GM18508 (cell line): Measurements from ENCODE around the gene CELF2.
"Not testable (repeated sequence)": the region's sequence is repeated elsewhere in the genome, so short reads cannot be mapped to it uniquely, and the experiment has no call there.

Source experiments
- ATAC-seq: cut with Tn5 transposase; IDR thresholded peaks from one replicate; pipeline ENCODE4 v1.9.1; 2021; ENCODE audit warnings: moderate number of reproducible peaks; ENCODE audit not compliant: insufficient read depth, unreplicated experiment

The CELF2 gene

GRCh38 chr10:11017570-11018431 lies at the start of gene CELF2:
Gene CELF2, plus strand, starts transcription at chr10:11017872. Its CDS starts 218 bp downstream, at chr10:11018090.
- peak; percentile 43 for ATAC-seq

- no peak for ATAC-seq
These were observed 49.4 kb upstream of the CELF2 start for GRCh38 chr10:10968257-10968588.

GRCh38 chr10:10973310-10973709 lies 44.4 kb upstream of the CELF2 start:
- no peak for ATAC-seq

DNA sequence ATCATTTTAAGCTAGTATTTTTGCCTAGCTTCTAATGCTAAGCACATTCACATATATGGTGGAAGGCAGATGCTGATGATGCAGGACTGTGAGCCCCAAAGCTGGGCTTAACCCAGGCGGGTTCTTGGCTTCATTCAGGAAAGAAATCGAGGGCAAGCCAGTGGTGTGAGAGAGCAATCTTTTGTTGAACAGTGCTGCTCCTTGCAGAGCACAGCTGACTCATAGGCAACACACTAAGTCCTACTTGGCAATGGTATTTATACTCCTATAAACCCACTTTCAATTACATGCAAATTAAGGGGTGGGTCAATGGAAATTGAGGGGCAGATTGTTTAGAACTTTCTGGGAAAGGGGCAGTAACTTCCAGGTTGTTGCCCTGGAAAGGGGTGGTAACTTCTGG lies 42.0 kb upstream of the CELF2 start:
- ATAC-seq: no peak

GRCh38 chr10:10976652-10977051 lies 41.0 kb upstream of the CELF2 start:
- ATAC-seq: no peak

DNA sequence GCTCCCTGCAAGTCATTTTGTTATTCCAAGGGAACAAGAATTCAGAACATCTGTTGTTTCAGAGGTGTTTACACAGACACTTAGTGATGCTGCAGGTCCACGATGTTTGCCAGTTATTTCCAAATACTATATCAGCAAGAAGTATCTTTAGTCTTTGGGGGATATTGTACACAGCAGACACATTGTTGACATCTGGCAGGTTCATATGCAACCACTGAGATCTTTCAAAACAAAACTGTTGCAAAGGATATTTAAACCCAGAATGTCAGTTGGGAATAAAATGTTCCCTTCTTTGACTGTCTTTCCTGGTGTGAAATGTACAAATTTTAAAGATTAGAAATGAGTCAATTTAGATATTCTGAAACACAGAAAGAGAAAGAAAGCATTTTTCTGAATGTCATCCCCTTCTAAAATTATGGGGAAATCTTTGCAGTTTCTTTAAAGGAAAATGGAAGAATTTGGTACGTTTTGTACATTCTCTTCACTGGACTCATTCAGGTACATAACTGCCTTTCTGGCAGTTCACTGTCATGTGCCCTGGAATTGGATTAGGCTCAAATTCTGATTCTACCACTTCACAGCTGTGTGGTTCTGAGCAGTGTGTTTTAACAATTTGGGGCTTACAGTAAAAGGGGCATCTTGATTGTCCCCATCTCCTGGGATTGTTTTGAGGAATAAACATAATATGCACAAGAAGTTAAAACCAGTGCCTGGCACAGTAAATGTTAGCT lies 40.3 kb upstream of the CELF2 start:
- ATAC-seq: no peak

- ATAC-seq: no peak
These were observed 39.7 kb upstream of the CELF2 start for GRCh38 chr10:10977978-10978377.

DNA sequence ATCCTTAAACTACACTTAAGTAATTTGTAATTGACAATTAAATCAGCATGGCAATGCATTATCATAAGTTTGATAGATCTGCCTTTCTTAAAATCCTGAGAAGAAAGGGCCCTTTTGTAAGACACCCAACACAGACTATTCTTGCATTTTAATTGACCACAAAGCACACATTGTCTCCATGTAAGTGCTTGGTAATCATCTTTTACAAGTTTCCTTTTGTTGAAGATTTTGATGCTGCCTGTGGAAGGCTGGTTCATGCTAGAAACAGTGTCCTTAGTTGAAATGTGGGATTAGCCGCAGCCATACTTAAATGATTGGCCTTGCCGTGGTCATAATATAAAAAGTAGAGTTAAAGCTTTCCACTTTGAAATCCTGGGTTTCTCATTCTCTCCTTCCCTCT lies 32.3 kb upstream of the CELF2 start:
- ATAC-seq: no peak

- no peak for ATAC-seq
These were observed 31.1 kb upstream of the CELF2 start for GRCh38 chr10:10986606-10987005.

DNA sequence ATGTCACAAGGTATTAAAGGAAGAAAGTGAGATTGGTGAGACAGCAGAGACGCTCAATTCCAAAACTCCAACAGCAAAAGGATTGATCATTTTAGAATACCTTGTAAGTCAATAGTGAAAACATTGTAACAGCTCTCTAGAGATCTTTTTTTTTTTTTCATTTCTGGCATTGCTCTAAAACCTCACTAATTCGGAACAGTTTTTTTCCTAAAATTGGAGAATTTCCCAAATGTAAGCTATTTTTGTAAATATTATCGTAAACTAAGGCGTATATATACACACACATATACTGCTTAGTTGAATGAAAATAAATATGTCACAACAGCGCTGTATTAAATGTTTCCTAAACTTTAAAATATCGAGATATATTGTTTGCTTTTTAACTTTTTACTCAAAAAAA lies 30.6 kb upstream of the CELF2 start:
- no peak for ATAC-seq

GRCh38 chr10:10989669-10990068 lies 28.0 kb upstream of the CELF2 start:
- no peak for ATAC-seq

GRCh38 chr10:10991144-10991543 lies 26.5 kb upstream of the CELF2 start:
- ATAC-seq: no peak

DNA sequence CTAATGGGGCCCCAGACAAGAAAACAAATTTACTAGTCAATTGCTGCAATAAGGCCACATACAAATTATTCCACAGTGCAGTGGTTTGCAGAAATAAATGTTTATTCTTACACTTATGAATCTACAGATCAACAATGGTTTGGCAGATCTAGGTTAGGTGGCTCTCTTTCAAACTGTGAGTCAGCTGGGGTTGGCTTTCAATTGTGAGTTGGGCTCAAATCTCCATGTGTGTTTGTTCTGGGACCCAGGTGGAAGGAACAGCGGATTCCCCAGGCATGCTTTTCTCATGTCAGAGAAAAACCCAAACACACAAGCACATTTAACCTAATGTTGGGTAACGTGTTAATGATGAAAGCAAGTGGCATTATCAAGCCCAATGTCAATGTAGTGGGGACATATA lies 25.6 kb upstream of the CELF2 start:
- ATAC-seq: no peak

DNA sequence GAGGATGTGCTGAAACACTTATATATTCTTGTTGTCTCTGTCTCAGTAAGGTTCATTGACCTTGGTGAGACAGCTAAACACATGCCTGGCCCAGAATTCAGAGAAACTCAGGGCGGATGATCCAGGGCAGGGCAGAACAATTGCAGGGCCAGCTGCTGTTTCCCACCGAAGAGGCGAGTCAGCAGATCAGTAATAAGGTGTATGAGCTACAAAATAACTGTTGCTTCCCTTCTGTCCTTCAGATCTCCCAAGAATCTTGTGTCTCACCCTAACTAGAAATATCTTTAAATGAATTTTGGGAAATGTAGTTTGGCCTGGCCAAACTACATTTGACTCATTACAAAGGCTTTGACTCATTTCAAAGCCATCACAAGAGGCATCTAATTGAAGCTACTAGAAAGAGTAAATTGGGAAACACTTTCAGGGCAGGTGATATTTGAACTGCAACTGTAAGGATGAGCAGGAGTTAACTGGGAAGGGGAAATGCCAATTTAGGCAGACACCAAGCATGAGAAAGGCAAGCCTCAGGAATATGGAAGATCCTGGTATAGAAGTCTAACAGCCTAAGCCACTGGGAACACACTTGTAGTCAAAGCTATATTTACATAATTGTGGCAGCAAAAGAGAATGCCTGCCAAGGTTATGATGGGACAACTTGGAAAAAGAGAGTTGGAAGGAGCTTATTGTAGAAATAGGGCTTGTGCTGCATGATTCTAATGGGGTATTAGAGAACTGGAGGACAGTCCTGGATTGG lies 24.5 kb upstream of the CELF2 start:
- no peak for ATAC-seq

DNA sequence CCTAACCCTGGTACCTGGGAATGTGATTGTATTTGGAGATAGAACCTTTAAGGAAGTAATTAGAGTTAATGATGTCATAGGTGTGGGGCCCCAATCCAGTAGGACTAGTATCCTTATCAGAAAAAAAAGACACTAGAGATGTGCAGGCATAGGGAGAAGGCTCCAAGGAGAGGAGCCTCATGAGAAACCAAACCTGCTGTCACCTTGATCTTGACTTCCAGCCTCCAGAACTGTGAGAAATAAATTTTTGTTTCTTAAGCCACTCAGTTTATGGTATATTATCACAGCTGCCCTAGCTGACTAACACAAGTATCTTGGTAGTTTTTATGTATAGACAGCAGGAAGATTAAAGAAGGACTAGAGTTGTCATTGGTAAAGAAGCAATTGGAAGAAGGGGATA lies 23.9 kb upstream of the CELF2 start:
- ATAC-seq: no peak

- ATAC-seq: no peak
These were observed 23.3 kb upstream of the CELF2 start for GRCh38 chr10:10994360-10994759.

DNA sequence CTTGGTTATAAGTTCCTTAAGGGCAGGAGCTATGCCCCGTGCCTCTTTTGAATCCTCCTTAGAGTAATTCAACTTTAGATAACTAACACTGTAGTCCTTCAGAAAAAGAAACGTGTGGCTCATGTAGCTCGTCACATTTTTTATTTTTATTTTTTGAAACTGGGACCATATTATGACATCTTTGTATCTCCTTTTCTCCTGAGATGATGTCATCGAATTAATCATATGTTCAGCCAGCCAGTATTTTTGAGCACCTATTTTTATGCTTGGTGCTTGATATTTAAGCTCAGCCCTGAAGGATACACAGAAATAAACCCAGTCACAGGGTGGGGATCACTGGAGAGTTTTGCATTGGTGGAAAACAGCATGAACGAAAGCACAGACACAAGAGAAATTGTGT lies 22.6 kb upstream of the CELF2 start:
- no peak for ATAC-seq

DNA sequence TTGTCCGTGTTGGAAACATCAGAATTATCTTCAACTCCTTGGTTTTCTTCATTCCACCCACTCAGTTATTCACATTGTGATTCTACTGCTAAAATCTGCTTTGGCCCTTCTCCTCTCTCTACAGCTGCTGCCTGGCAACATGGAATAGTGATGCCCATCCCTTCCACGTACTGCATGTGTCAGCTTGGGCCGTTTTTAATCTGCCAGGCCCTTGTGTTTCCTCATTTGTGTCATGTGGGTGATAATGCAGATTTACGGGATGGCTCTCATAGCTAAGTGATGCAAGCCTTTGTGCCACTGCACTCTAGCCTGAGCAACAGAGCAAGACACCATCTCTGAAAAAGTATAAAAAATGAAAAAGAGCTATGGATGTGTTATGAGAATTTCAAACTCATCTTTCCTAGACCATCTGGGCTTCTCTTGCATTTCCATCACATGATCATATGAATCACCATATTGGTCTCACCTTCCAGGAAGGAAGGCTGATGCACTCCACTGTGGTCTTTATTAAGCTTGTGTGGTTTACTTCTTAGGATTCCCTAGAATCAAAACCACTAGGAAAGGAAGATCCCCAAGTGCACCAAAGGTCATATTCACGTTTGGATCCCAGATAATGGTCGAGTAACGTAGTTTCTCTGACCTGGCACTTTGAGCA lies 20.6 kb upstream of the CELF2 start:
- ATAC-seq: no peak

DNA sequence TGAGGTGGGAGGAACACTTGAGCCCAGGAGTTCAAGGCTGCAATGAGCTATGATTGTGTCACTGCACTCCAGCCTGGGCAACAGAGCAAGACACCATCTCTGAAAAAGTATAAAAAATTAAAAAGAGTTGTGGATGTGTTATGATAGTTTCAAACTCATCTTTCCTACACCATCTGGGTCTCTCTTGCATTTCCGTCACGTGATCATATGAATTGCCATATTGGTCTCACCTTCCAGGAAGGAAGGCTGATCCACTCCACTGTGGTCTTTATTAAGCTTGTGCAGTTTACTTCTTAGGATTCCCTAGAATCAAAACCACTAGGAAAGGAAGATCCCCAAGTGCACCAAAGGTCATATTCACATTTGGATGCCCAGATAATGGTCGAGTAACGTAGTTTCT lies 18.2 kb upstream of the CELF2 start:
- ATAC-seq: not testable (repeated sequence)

DNA sequence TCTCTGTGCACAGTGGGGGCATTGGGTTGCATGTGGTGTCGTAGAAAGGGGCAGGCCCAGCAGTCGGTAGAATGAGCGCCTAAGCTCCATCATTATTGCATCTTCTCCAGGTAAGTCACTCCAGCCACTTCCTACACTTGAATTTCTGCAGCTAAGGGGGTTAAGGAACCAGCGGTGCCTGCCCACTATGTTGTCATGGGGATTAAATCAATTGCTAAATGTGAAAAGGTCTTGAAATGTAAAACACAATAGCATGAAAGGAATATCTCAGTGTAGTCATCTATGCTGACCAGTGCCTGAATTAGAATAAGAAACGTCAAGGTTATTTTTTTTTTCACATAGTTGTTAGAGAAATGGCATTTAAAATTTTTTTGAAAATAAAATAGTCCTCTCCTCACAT lies 15.2 kb upstream of the CELF2 start:
- no peak for ATAC-seq

- ATAC-seq: no peak
These were observed 14.8 kb upstream of the CELF2 start for GRCh38 chr10:11002916-11003315.
